Keratinocyte (primary cell): ENCODE measurements around the gene CTRB1. TPM values are rescaled to one million over a fixed set of nuclear protein-coding genes. Genes with fewer than 3 reads are reported as not detected.

Experiments
- DNase-seq: peaks from one replicate; pipeline ENCODE4 v3.0.0-alpha.2; 2011; ENCODE audit warnings: low read depth, missing footprints, low spot score
- FAIRE-seq: peaks from 2 replicates; lab custom pipeline; 2011; peaks lifted over from hg19 to GRCh38; lab: Jason Lieb, UNC
- H2AFZ ChIP-seq: 2 replicates; pipeline ENCODE4 v1.6.0; 2012; ENCODE audit warnings: low read length, control low read depth, inconsistent platforms; ENCODE audit not compliant: control insufficient read depth
- H3K27ac ChIP-seq: 2 replicates; pipeline ENCODE4 v1.5.1; 2011; ENCODE audit warnings: low read length; ENCODE audit not compliant: control insufficient read depth, insufficient read depth
- H3K27me3 ChIP-seq: 3 replicates; pipeline ENCODE4 v1.6.0; 2011; ENCODE audit warnings: low read length; ENCODE audit not compliant: control insufficient read depth, insufficient read depth; ENCODE audit errors: extremely low read depth
- H3K36me3 ChIP-seq, 2 experiments: 2 replicates in 1 of 2; 3 replicates in 1 of 2; pipeline ENCODE4 v1.5.1; 2011; ENCODE audit warnings: low read length in 2 of 2, mild to moderate bottlenecking in 1 of 2; ENCODE audit not compliant: control insufficient read depth in 2 of 2, insufficient read depth in 2 of 2; ENCODE audit errors: extremely low read depth in 1 of 2
- H3K4me1 ChIP-seq: 3 replicates; pipeline ENCODE4 v1.5.1; 2011; ENCODE audit warnings: low read length; ENCODE audit not compliant: control insufficient read depth, insufficient read depth; ENCODE audit errors: extremely low read depth
- H3K4me2 ChIP-seq: 3 replicates; pipeline ENCODE4 v1.6.0; 2011; ENCODE audit warnings: low read depth, low read length; ENCODE audit not compliant: control insufficient read depth, insufficient read depth; ENCODE audit errors: extremely low read depth
- H3K4me3 ChIP-seq, 3 experiments: fragments of 200-600 bp in 1 of 3; sonication (generic) in 1 of 3; 2 replicates in 2 of 3; 3 replicates in 1 of 3; pipeline ENCODE4 v1.5.1; 2011 to 2016; ENCODE audit warnings: low read length in 3 of 3, mild to moderate bottlenecking in 3 of 3, control low read depth in 2 of 3, inconsistent platforms in 1 of 3, low read depth in 1 of 3, mixed read lengths in 1 of 3, mixed run types in 1 of 3, moderate library complexity in 1 of 3; ENCODE audit not compliant: control insufficient read depth in 2 of 3, insufficient read depth in 2 of 3; ENCODE audit errors: extremely low read depth in 1 of 3
- H3K79me2 ChIP-seq: 2 replicates; pipeline ENCODE4 v1.6.0; 2012; ENCODE audit warnings: low read length; ENCODE audit not compliant: control insufficient read depth, insufficient read depth
- H3K9ac ChIP-seq: 3 replicates; pipeline ENCODE4 v1.6.0; 2011; ENCODE audit warnings: low read length; ENCODE audit not compliant: control insufficient read depth, insufficient read depth; ENCODE audit errors: extremely low read depth
- H3K9me1 ChIP-seq: 3 replicates; pipeline ENCODE4 v1.6.0; 2011; ENCODE audit warnings: low read length; ENCODE audit not compliant: control insufficient read depth, insufficient read depth; ENCODE audit errors: extremely low read depth
- H3K9me3 ChIP-seq: 2 replicates; pipeline ENCODE4 v1.5.1; 2012; ENCODE audit warnings: low read depth, low read length; ENCODE audit not compliant: control insufficient read depth
- H4K20me1 ChIP-seq: 3 replicates; pipeline ENCODE4 v1.6.0; 2011; ENCODE audit warnings: low read length; ENCODE audit not compliant: control insufficient read depth, insufficient read depth; ENCODE audit errors: extremely low read depth
- CTCF ChIP-seq, 3 experiments: IDR thresholded peaks in 1 of 3; conservative IDR thresholded peaks in 1 of 3; optimal IDR thresholded peaks in 1 of 3; 2 replicates in 2 of 3; 3 replicates in 1 of 3; pipeline versions ENCODE3 to v1.5.1; 2011; ENCODE audit warnings: low read length in 3 of 3, mild to moderate bottlenecking in 3 of 3, moderate library complexity in 2 of 3, control low read depth in 1 of 3, inconsistent platforms in 1 of 3; ENCODE audit not compliant: insufficient read depth in 2 of 3; ENCODE audit errors: extremely low read depth in 1 of 3
- EZH2 ChIP-seq: IDR thresholded peaks from one replicate; pipeline ENCODE4 v1.6.1; 2012; ENCODE audit warnings: inconsistent platforms, mild to moderate bottlenecking, low read length, moderate library complexity
- dilution Hi-C: fragments of 300-500 bp; cut with MboI; formaldehyde crosslinking; loops from one replicate; pipeline ENCODE4 v1.7.0; 2020; ENCODE audit warnings: low sequenced_read_pairs; ENCODE audit not compliant: extremely low pct_ligation_motif_present
- polyA plus RNA-seq, 5 experiments: library from polyadenylated mRNA; depleted of rRNA in 3 of 5; stranded (reverse) in 3 of 5; stranded (forward) in 1 of 5; unstranded in 1 of 5; fragments of >200 nt; gene quantifications; 1 replicate in 1 of 5; 2 replicates in 3 of 5; 3 replicates in 1 of 5; pipeline versions ENCODE4 v1.2.1 to v1.2.3, GENCODE V29; 2011 to 2012; ENCODE audit warnings: missing spikeins in 2 of 5, low read depth in 1 of 5, low replicate concordance in 1 of 5

Gene CTRB1
- polyA plus RNA-seq, 1 donor (not counting 4 experiments of a cell fraction or from before 2014, with no cell fraction given): not detected

GRCh38 chr16:75248536-75249380 is 30.0 kb downstream of the CTRB1 start:
- Histone ChIP-seq H3K27ac (peak overlapping the region; percentile 26), H3K4me2 (peak overlapping the region; percentile 93), H3K79me2 (peaks cover 94% of the 10 kb centered on the region), H3K9me1 (peaks cover 2% of the 10 kb centered on the region), H3K36me3 (peaks cover 7 to 27% of the 10 kb centered on the region in 2 experiments), H3K9ac (peak overlapping the region; percentile 92), H3K4me3 (peak overlapping the region in 1 of 3 experiments; percentile 2), H3K27me3 (no peaks in the 10 kb centered on the region), H2AFZ (no peak overlapping the region), H3K4me1 (peaks cover 82% of the 10 kb centered on the region), H3K9me3 (no peaks in the 10 kb centered on the region), H4K20me1 (peaks cover 22% of the 10 kb centered on the region)
- no peak for TF ChIP-seq CTCF (optimal IDR thresholded peaks at IDR 0.05 in 1 of 3, IDR thresholded peaks at IDR 0.05 in 1 of 3, conservative IDR thresholded peaks at IDR 0.05 in 1 of 3; ENCODE audit: extremely low read depth in 1 of 3, insufficient read depth in 2 of 3, low read length in 3 of 3)
- TF ChIP-seq EZH2: no peak
- dilution Hi-C loops: loop anchor here (25.0 kb wide), 1 partner anchor 139 kb away; no protein-coding TSS in a partner anchor
- no peak for FAIRE-seq
- DNase-seq: no peak

GRCh38 chr16:75249441-75249840 is 30.7 kb downstream of the CTRB1 start:
- Histone ChIP-seq H3K9ac (peak overlapping the region; percentile 92), H2AFZ (no peak overlapping the region), H3K79me2 (peaks cover 94% of the 10 kb centered on the region), H3K9me3 (no peaks in the 10 kb centered on the region), H3K4me1 (peaks cover 80% of the 10 kb centered on the region), H3K4me2 (peak overlapping the region; percentile 93), H3K9me1 (peaks cover 5% of the 10 kb centered on the region), H3K27ac (peak overlapping the region; percentile 86), H3K4me3 (peak overlapping the region; percentile 82 to 93 (median 88)), H3K27me3 (no peaks in the 10 kb centered on the region), H3K36me3 (peaks cover 2 to 20% of the 10 kb centered on the region in 2 experiments), H4K20me1 (peaks cover 26% of the 10 kb centered on the region)
- dilution Hi-C loops: loop anchor here (25.0 kb wide), 1 partner anchor 138 kb away; no protein-coding TSS in a partner anchor
- DNase-seq (no peak), FAIRE-seq (no peak)
- no peak for TF ChIP-seq CTCF (optimal IDR thresholded peaks at IDR 0.05 in 1 of 3, IDR thresholded peaks at IDR 0.05 in 1 of 3, conservative IDR thresholded peaks at IDR 0.05 in 1 of 3; ENCODE audit: extremely low read depth in 1 of 3, insufficient read depth in 2 of 3, low read length in 3 of 3)
- no peak for TF ChIP-seq EZH2
